Measurements from ENCODE around the gene ZNF605.
"Not testable (repeated sequence)": the region's sequence is repeated elsewhere in the genome, so short reads cannot be mapped to it uniquely, and the experiment has no call there.

Gene ZNF605

DNA sequence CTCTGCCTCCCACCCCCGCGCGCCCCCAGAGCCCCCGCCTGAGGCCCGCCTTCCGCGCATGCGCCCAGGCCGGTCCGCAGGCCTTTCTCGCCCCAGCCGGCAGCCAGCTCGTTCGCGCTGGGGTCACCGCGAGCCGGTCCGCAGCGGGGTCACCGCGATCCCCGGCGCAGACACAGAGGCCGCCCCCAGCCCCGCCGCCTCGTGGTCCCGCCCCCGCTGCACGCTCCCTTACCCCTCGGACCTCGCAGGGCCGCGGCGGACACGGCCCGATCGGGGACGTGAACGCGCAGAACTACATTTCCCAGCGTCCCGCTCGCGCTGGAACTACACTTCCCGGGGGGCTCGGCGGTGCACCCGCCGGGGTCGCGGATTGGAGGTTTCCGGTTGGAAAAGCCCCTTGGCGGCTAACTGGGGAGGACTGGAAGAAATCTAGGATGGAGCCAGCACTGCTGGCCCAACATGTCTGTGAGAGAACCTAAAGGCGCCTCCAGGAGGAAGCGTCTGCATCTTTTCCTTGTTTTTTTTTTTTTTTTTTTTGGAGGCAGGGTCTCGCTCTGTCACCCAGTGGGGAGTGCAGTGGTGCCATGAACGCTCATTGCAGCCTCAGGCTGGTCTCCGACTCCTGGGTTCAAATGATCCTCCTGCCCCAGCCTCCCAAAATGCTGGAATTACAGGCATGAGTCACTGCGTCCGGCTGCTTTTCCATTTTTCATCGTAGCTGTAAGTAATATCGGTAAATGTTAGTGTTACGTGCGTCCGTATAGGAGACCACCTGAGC lies at the start of gene ZNF605:
Gene ZNF605, minus strand, starts transcription at position 296 of the 778 bp plus-strand sequence. CDS start 10,671 bp downstream, outside the sequence.
- H3K4me1 ChIP-seq (ENCODE audit: insufficient read depth, low read length): peaks cover 8% of the 10 kb centered on the region
- H3K36me3 ChIP-seq (ENCODE audit: insufficient read depth, low read length): no peaks in the 10 kb centered on the region
- peak within 1 kb of the TSS; percentile 96 for H2AFZ ChIP-seq (ENCODE audit: low read depth, low read length)
- H3K9me3 ChIP-seq (ENCODE audit: low read length): peaks cover 33% of the 10 kb centered on the region
- H3K4me3 ChIP-seq (ENCODE audit: low read length): peak within 1 kb of the TSS; percentile 75
- no peaks in the 10 kb centered on the region for H3K27me3 ChIP-seq (ENCODE audit: insufficient read depth, low read length)

- Histone ChIP-seq H3K27me3 (ENCODE audit: insufficient read depth, low read length) (no peaks in the 10 kb centered on the region), H3K4me3 (ENCODE audit: low read length) (no peak overlapping the region), H3K36me3 (ENCODE audit: insufficient read depth, low read length) (peaks cover 14% of the 10 kb centered on the region), H3K4me1 (ENCODE audit: insufficient read depth, low read length) (no peaks in the 10 kb centered on the region), H2AFZ (ENCODE audit: low read depth, low read length) (no peak overlapping the region), H3K9me3 (ENCODE audit: low read length) (peaks cover 57% of the 10 kb centered on the region)
Observed at GRCh38 chr12:132998741-132999140, 42.6 kb upstream of the ZNF605 start.

GRCh38 chr12:132986885-132987225 lies 30.7 kb upstream of the ZNF605 start:
- H3K9me3 ChIP-seq (ENCODE audit: low read length): peaks cover 16% of the 10 kb centered on the region
- H3K36me3 ChIP-seq (ENCODE audit: insufficient read depth, low read length): peaks cover 2% of the 10 kb centered on the region
- no peaks in the 10 kb centered on the region for H3K27me3 ChIP-seq (ENCODE audit: insufficient read depth, low read length)
- peak overlapping the region; percentile 94 for H2AFZ ChIP-seq (ENCODE audit: low read depth, low read length)
- H3K4me1 ChIP-seq (ENCODE audit: insufficient read depth, low read length): peaks cover 7% of the 10 kb centered on the region
- H3K4me3 ChIP-seq (ENCODE audit: low read length): peak overlapping the region; percentile 87

GRCh38 chr12:132986001-132986884 lies 30.1 kb upstream of the ZNF605 start, which contains the start of gene ZNF26:
ZNF26 (plus strand) TSS chr12:132986367; CDS start chr12:132986841, 474 bp downstream.
- Histone ChIP-seq H3K4me3 (ENCODE audit: low read length) (peak within 1 kb of the TSS; percentile 87), H3K27me3 (ENCODE audit: insufficient read depth, low read length) (no peaks in the 10 kb centered on the region), H3K9me3 (ENCODE audit: low read length) (peaks cover 13% of the 10 kb centered on the region), H2AFZ (ENCODE audit: low read depth, low read length) (peak within 1 kb of the TSS; percentile 94), H3K36me3 (ENCODE audit: insufficient read depth, low read length) (peaks cover 2% of the 10 kb centered on the region), H3K4me1 (ENCODE audit: insufficient read depth, low read length) (peaks cover 7% of the 10 kb centered on the region)

DNA sequence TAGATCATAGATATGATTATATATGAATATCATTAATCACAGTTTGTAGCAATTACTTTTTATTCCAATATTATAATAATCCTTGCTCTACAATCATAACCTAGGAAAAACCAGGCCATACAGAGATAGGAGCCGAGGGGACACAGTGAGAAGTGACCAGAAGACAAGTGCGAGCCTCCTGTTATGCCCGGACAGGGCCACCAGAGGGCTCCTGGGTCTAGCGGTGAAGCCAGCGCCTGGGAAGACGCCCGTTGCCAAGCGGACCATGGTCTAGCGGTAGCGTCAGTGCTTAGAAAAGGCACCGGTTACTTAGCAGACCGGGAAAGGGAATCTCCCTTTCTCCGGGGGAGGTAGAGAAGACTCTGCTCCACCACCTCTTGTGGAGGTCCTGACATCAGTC lies 20.8 kb upstream of the ZNF605 start:
- H3K36me3 ChIP-seq (ENCODE audit: insufficient read depth, low read length); H3K4me3 ChIP-seq (ENCODE audit: low read length); H2AFZ ChIP-seq (ENCODE audit: low read depth, low read length); H3K27me3 ChIP-seq (ENCODE audit: insufficient read depth, low read length); H3K4me1 ChIP-seq (ENCODE audit: insufficient read depth, low read length); H3K9me3 ChIP-seq (ENCODE audit: low read length): not testable (repeated sequence)

DNA sequence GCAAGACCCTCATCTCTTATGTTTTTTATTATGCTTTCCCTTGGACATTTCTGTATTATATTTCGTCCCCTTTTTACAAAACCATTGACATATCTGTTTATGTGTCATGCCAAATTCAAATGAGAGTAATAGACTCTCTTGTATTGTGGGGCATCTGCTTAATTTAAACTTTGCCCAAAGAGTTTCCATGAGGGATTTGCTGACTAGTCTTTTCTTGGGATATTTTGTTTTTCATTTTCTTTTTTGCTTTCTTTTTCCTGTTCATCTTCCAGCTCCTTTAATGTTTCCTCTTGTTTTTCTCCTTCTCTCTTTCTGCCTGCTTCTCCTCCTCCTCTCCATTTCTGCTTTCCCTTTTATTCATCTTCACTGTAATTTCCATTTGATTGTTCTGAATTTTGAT lies 16.3 kb upstream of the ZNF605 start:
- Histone ChIP-seq H3K36me3 (ENCODE audit: insufficient read depth, low read length) (no peaks in the 10 kb centered on the region), H3K4me1 (ENCODE audit: insufficient read depth, low read length) (no peaks in the 10 kb centered on the region), H2AFZ (ENCODE audit: low read depth, low read length) (no peak overlapping the region), H3K27me3 (ENCODE audit: insufficient read depth, low read length) (no peaks in the 10 kb centered on the region), H3K9me3 (ENCODE audit: low read length) (peaks cover 19% of the 10 kb centered on the region), H3K4me3 (ENCODE audit: low read length) (no peak overlapping the region)

- peaks cover 31% of the 10 kb centered on the region for H3K9me3 ChIP-seq (ENCODE audit: low read length)
- H2AFZ ChIP-seq (ENCODE audit: low read depth, low read length): no peak overlapping the region
- H3K36me3 ChIP-seq (ENCODE audit: insufficient read depth, low read length): peaks cover 2% of the 10 kb centered on the region
- no peak overlapping the region for H3K4me3 ChIP-seq (ENCODE audit: low read length)
- H3K4me1 ChIP-seq (ENCODE audit: insufficient read depth, low read length): no peaks in the 10 kb centered on the region
- H3K27me3 ChIP-seq (ENCODE audit: insufficient read depth, low read length): no peaks in the 10 kb centered on the region
Observed at GRCh38 chr12:132967736-132968135, 11.6 kb upstream of the ZNF605 start.

- Histone ChIP-seq H2AFZ (ENCODE audit: low read depth, low read length) (no peak overlapping the region), H3K27me3 (ENCODE audit: insufficient read depth, low read length) (no peaks in the 10 kb centered on the region), H3K4me3 (ENCODE audit: low read length) (no peak overlapping the region), H3K36me3 (ENCODE audit: insufficient read depth, low read length) (peaks cover 3% of the 10 kb centered on the region), H3K9me3 (ENCODE audit: low read length) (peaks cover 31% of the 10 kb centered on the region), H3K4me1 (ENCODE audit: insufficient read depth, low read length) (no peaks in the 10 kb centered on the region)
Observed at GRCh38 chr12:132966676-132967415, 10.7 kb upstream of the ZNF605 start.

GRCh38 chr12:132965796-132966195 lies 9.7 kb upstream of the ZNF605 start:
- H3K27me3 ChIP-seq (ENCODE audit: insufficient read depth, low read length): no peaks in the 10 kb centered on the region
- no peaks in the 10 kb centered on the region for H3K4me1 ChIP-seq (ENCODE audit: insufficient read depth, low read length)
- H3K4me3 ChIP-seq (ENCODE audit: low read length): no peak overlapping the region
- H2AFZ ChIP-seq (ENCODE audit: low read depth, low read length): no peak overlapping the region
- H3K36me3 ChIP-seq (ENCODE audit: insufficient read depth, low read length): peaks cover 3% of the 10 kb centered on the region
- H3K9me3 ChIP-seq (ENCODE audit: low read length): peaks cover 31% of the 10 kb centered on the region

- H3K9me3 ChIP-seq (ENCODE audit: low read length): peaks cover 31% of the 10 kb centered on the region
- not testable (repeated sequence) for H3K4me1 ChIP-seq (ENCODE audit: insufficient read depth, low read length); H2AFZ ChIP-seq (ENCODE audit: low read depth, low read length); H3K36me3 ChIP-seq (ENCODE audit: insufficient read depth, low read length); H3K27me3 ChIP-seq (ENCODE audit: insufficient read depth, low read length); H3K4me3 ChIP-seq (ENCODE audit: low read length)
Observed at GRCh38 chr12:132963947-132964346, 7.8 kb upstream of the ZNF605 start.

DNA sequence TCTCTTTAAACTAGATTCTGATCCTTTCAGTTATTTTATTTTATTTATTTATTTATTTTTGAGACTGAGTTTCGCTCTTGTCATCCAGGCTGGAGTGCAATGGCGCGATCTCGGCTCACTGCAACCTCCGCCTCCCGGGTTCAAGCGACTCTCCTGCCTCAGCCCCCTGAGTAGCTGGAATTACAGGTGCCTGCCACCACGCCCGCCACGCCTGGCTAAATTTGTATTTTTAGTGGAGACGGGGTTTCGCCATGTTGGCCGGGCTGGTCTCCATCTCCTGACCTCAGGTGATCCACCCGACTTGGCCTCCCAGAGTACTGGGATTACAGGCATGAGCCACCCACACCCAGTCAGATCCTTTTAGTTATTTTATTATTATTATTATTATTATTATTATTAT lies 5.7 kb upstream of the ZNF605 start:
- H3K9me3 ChIP-seq (ENCODE audit: low read length): peaks cover 24% of the 10 kb centered on the region
- not testable (repeated sequence) for H3K4me1 ChIP-seq (ENCODE audit: insufficient read depth, low read length); H3K4me3 ChIP-seq (ENCODE audit: low read length); H3K27me3 ChIP-seq (ENCODE audit: insufficient read depth, low read length); H2AFZ ChIP-seq (ENCODE audit: low read depth, low read length); H3K36me3 ChIP-seq (ENCODE audit: insufficient read depth, low read length)

DNA sequence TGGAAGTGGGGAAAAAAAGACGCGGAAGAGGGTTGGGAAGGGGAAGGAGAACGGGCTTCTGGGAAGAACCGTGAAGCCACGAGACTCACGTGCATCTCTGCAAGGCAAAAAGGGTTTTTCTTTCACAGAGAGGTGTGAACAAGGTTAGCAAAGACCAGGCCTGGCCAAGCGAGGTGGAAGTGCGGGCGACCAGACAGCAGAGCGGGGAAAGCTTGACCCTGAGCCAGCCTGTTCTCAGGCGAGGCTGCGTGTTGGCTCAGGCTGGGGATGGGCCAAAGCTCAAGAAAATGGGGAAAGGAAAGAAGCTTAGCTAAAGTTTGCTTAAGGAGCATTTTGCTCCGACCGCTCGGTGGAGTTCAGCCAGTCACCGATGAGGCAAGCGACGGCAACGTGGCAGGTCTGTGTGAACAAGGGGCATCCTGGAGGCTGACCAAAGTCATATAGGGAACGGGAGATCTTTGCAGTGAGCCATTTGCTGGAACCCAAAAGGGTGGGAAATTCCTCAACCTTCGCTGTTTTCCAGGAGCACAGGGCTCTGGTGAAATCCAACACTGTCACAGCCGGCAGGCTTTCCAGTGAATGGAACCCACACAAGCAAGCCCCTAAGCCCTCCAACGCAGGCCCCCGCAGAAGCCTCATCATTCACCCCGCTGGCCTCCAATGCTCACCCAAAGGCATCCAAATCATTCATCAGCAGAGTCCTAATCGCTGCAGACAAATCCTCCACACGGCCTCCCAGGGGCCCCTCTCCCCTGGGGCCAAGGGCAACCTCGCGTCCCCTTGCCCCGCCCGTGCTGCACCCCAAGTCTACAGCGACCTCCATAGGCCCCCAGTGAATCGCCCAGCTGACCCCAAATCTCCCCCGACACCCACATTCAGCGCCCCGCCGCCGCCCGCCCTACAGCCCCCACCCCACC lies 754 bp downstream of the ZNF605 start:
- peaks cover 38% of the 10 kb centered on the region for H3K9me3 ChIP-seq (ENCODE audit: low read length)

More for the DNA sequence above, 754 bp downstream of the ZNF605 start:
- Histone ChIP-seq H2AFZ (ENCODE audit: low read depth, low read length) (peak overlapping the region; percentile 96), H3K4me1 (ENCODE audit: insufficient read depth, low read length) (peaks cover 8% of the 10 kb centered on the region), H3K36me3 (ENCODE audit: insufficient read depth, low read length) (no peaks in the 10 kb centered on the region), H3K4me3 (ENCODE audit: low read length) (peak overlapping the region; percentile 75), H3K27me3 (ENCODE audit: insufficient read depth, low read length) (no peaks in the 10 kb centered on the region)
